H1 (cell line): ENCODE results near the gene SLC35A3. TPM values are rescaled to one million over a fixed set of nuclear protein-coding genes. Genes with fewer than 3 reads are reported as not detected.

ENCODE experiments used
- CTCF ChIA-PET: fragments of 300-600 bp; sonication (Branson Sonifier 250); formaldehyde crosslinking; loops from one replicate; lab custom pipeline; 2021; ENCODE audit not compliant: partially characterized antibody; lab: Charles Lee
- POLR2A ChIA-PET: fragments of 300-600 bp; sonication (Branson Sonifier 250); formaldehyde crosslinking; loops from one replicate; lab custom pipeline; 2021; ENCODE audit warnings: inconsistent platforms; ENCODE audit not compliant: partially characterized antibody; lab: Charles Lee
- DNase-seq, 2 experiments: peaks; one replicate each; pipeline versions ENCODE4 v3.0.0 to v3.0.0-alpha.2; 2010 to 2022; ENCODE audit warnings: low spot score in 2 of 2, low read depth in 1 of 2, mixed read lengths in 1 of 2
- FAIRE-seq: peaks from 2 replicates; lab custom pipeline; 2011; peaks lifted over from hg19 to GRCh38; lab: Jason Lieb, UNC
- H2AFZ ChIP-seq: 2 replicates; pipeline ENCODE4 v1.8.1; 2012; ENCODE audit warnings: low read length, inconsistent platforms
- H2AK5ac ChIP-seq: 2 replicates; pipeline ENCODE4 v1.6.1; 2013; ENCODE audit warnings: low read depth, low read length
- H2BK120ac ChIP-seq: replicated peaks from 2 replicates; pipeline ENCODE3; 2013; ENCODE audit warnings: low read depth, low read length, inconsistent platforms
- H2BK12ac ChIP-seq: 2 replicates; pipeline ENCODE4 v1.6.1; 2013; ENCODE audit warnings: low read depth, low read length
- H2BK15ac ChIP-seq: 2 replicates; pipeline ENCODE4 v1.6.1; 2013; ENCODE audit warnings: low read length
- H2BK20ac ChIP-seq: 2 replicates; pipeline ENCODE4 v1.6.1; 2013; ENCODE audit warnings: low read length
- H2BK5ac ChIP-seq: 2 replicates; pipeline ENCODE4 v1.6.1; 2013; ENCODE audit warnings: low read depth, low read length
- H3K14ac ChIP-seq: 2 replicates; pipeline ENCODE4 v1.6.1; 2013; ENCODE audit warnings: inconsistent platforms; ENCODE audit not compliant: insufficient read length
- H3K18ac ChIP-seq: 2 replicates; pipeline ENCODE4 v1.6.1; 2013; ENCODE audit warnings: low read length; ENCODE audit errors: extremely low read depth
- H3K23ac ChIP-seq: 2 replicates; pipeline ENCODE4 v1.6.1; 2013; ENCODE audit warnings: inconsistent platforms; ENCODE audit not compliant: insufficient read length
- H3K23me2 ChIP-seq: 2 replicates; pipeline ENCODE4 v1.6.1; 2013; ENCODE audit warnings: low read depth, low read length
- H3K27ac ChIP-seq: 2 replicates; pipeline ENCODE4 v1.6.1; 2011; ENCODE audit warnings: low read depth, low read length, inconsistent platforms
- H3K27me3 ChIP-seq, 4 experiments: replicated peaks in 1 of 4; 1 replicate in 1 of 4; 2 replicates in 3 of 4; pipeline versions ENCODE4 v1.6.1 to v1.8.1; 2011 to 2013; ENCODE audit warnings: low read length in 3 of 4, mild to moderate bottlenecking in 3 of 4, inconsistent platforms in 2 of 4, mixed read lengths in 2 of 4, moderate library complexity in 1 of 4; ENCODE audit not compliant: control insufficient read depth in 3 of 4, insufficient read depth in 3 of 4; ENCODE audit errors: extremely low read depth in 1 of 4
- H3K36me3 ChIP-seq, 4 experiments: 2 replicates each; pipeline versions ENCODE4 v1.6.1 to v1.8.1; 2011 to 2013; ENCODE audit warnings: mild to moderate bottlenecking in 4 of 4, low read length in 3 of 4, moderate library complexity in 2 of 4, control low read depth in 1 of 4, inconsistent platforms in 1 of 4; ENCODE audit not compliant: insufficient read depth in 4 of 4, control insufficient read depth in 2 of 4
- H3K4ac ChIP-seq: replicated peaks from 2 replicates; pipeline ENCODE3; 2013; ENCODE audit warnings: low read length, low read depth, mixed read lengths, inconsistent platforms; ENCODE audit not compliant: insufficient read length
- H3K4me1 ChIP-seq, 4 experiments: replicated peaks in 1 of 4; 1 replicate in 1 of 4; 2 replicates in 3 of 4; pipeline versions ENCODE4 v1.6.1 to v1.8.1; 2011 to 2013; ENCODE audit warnings: low read length in 3 of 4, inconsistent platforms in 2 of 4, mixed read lengths in 1 of 4; ENCODE audit not compliant: insufficient read depth in 4 of 4, control insufficient read depth in 3 of 4
- H3K4me2 ChIP-seq, 2 experiments: 2 replicates each; pipeline versions ENCODE4 v1.6.1 to v1.8.1; 2011 to 2013; ENCODE audit warnings: low read depth in 2 of 2, low read length in 2 of 2, control low read depth in 1 of 2, inconsistent platforms in 1 of 2, mild to moderate bottlenecking in 1 of 2; ENCODE audit not compliant: insufficient read depth in 1 of 2
- H3K4me3 ChIP-seq, 4 experiments: fragments of 200-600, 300-600 bp in 1 of 4; sonication (generic), shearing (Covaris generic), sonication (Bioruptor Twin) in 1 of 4; 2 replicates each; pipeline versions ENCODE4 v1.5.1 to v1.8.1; 2011 to 2016; ENCODE audit warnings: low read length in 4 of 4, low read depth in 3 of 4, control low read depth in 2 of 4, inconsistent platforms in 2 of 4, mild to moderate bottlenecking in 2 of 4, mixed read lengths in 1 of 4, moderate library complexity in 1 of 4; ENCODE audit not compliant: insufficient read depth in 2 of 4; ENCODE audit errors: extremely low read depth in 1 of 4
- H3K56ac ChIP-seq: replicated peaks from 2 replicates; pipeline ENCODE3; 2013; ENCODE audit warnings: low read depth, mild to moderate bottlenecking, mixed read lengths, low read length, inconsistent platforms; ENCODE audit not compliant: insufficient read length
- H3K79me1 ChIP-seq: 2 replicates; pipeline ENCODE4 v1.6.1; 2013; ENCODE audit warnings: low read depth, low read length, control low read depth
- H3K79me2 ChIP-seq, 2 experiments: 2 replicates each; pipeline versions ENCODE4 v1.6.1 to v1.8.1; 2012 to 2013; ENCODE audit warnings: low read length in 2 of 2, mild to moderate bottlenecking in 2 of 2, inconsistent platforms in 1 of 2; ENCODE audit not compliant: insufficient read depth in 2 of 2, control insufficient read depth in 1 of 2
- H3K9ac ChIP-seq, 4 experiments: replicated peaks in 1 of 4; 1 replicate in 1 of 4; 2 replicates in 3 of 4; pipeline versions ENCODE4 v1.6.1 to v1.8.1; 2011 to 2013; ENCODE audit warnings: low read depth in 3 of 4, low read length in 3 of 4, control low read depth in 2 of 4, mild to moderate bottlenecking in 2 of 4, moderate library complexity in 2 of 4, inconsistent platforms in 1 of 4; ENCODE audit errors: extremely low read depth in 1 of 4
- H3K9me3 ChIP-seq, 2 experiments: 2 replicates each; pipeline versions ENCODE4 v1.6.1 to v1.8.1; 2012 to 2013; ENCODE audit warnings: mild to moderate bottlenecking in 2 of 2, moderate library complexity in 2 of 2, control low read depth in 1 of 2, inconsistent platforms in 1 of 2, low read depth in 1 of 2, low read length in 1 of 2, mixed read lengths in 1 of 2; ENCODE audit not compliant: insufficient read depth in 2 of 2
- H4K20me1 ChIP-seq, 2 experiments: replicated peaks in 1 of 2; 2 replicates each; pipeline versions ENCODE3 to v1.8.1; 2011 to 2013; ENCODE audit warnings: inconsistent platforms in 2 of 2, low read length in 2 of 2, mild to moderate bottlenecking in 1 of 2; ENCODE audit not compliant: insufficient read depth in 2 of 2, control insufficient read depth in 1 of 2
- H4K5ac ChIP-seq: 2 replicates; pipeline ENCODE4 v1.6.1; 2013; ENCODE audit warnings: low read length, low read depth, mixed read lengths, inconsistent platforms; ENCODE audit not compliant: insufficient read length
- H4K8ac ChIP-seq: 2 replicates; pipeline ENCODE4 v1.8.0; 2013; ENCODE audit warnings: mild to moderate bottlenecking, moderate library complexity, low read length, inconsistent platforms; ENCODE audit not compliant: insufficient read depth; ENCODE audit errors: extremely low read depth
- H4K91ac ChIP-seq: replicated peaks from 2 replicates; pipeline ENCODE3; 2013; ENCODE audit warnings: low read length, mixed read lengths, inconsistent platforms; ENCODE audit not compliant: insufficient read length
- CTBP2 ChIP-seq: IDR thresholded peaks from 2 replicates; pipeline ENCODE4 v1.7.0; 2011; ENCODE audit warnings: borderline replicate concordance, mild to moderate bottlenecking, moderate library complexity, mixed read lengths, low read length; ENCODE audit not compliant: insufficient read depth, insufficient read length
- RNF2 ChIP-seq: fragments of 200-900, 300-1000 bp; sonication (generic); IDR thresholded peaks from 2 replicates; pipeline ENCODE4 v1.7.1; 2016; ENCODE audit warnings: borderline replicate concordance, low read depth, mild to moderate bottlenecking, antibody characterized with exemption, low read length; ENCODE audit not compliant: poor library complexity, severe bottlenecking; ENCODE audit errors: missing control alignments
- WGBS, 2 experiments: shearing (Covaris generic) in 1 of 2; methylation state at CpG; one replicate each; pipeline versions ENCODE4 v1.1.6 to v1.1.7; 2013 to 2015; ENCODE audit warnings: low lambda C conversion rate in 2 of 2, mixed read lengths in 2 of 2, inconsistent platforms in 1 of 2, low coverage in 1 of 2, missing lambda C conversion rate in 1 of 2; ENCODE audit not compliant: insufficient replicate concordance in 2 of 2, insufficient coverage in 1 of 2, insufficient read length in 1 of 2; ENCODE audit errors: extremely low coverage in 1 of 2, missing lambda C conversion rate in 1 of 2; 5-methylcytosine and 5-hydroxymethylcytosine counted together
- polyA plus RNA-seq, 7 experiments: library from polyadenylated mRNA; depleted of rRNA in 3 of 7; stranded (reverse) in 5 of 7; unstranded in 2 of 7; fragments of >200 nt in 5 of 7; fragments of 200-250 nt in 2 of 7; gene quantifications; 1 replicate in 5 of 7; 2 replicates in 1 of 7; 4 replicates in 1 of 7; pipeline versions ENCODE4 v1.2.1 to v1.2.3, GENCODE V29; 2011 to 2013; ENCODE audit warnings: missing spikeins in 2 of 7, mixed read lengths in 2 of 7
- total RNA-seq: library from RNA; stranded (reverse); fragmentation: NEBNext Ultra II Directional; extraction: Animal tissue kit (Norgen Biotek cat#: 25700); gene quantifications from 2 replicates; pipeline ENCODE4 v1.2.1, GENCODE V29; 2021

The SLC35A3 gene
- total and polyA plus RNA-seq, 2 of the 8 experiments (the other 6 are each of a cell fraction or from before 2014, with no cell fraction given): 3.0 to 13.8 TPM

DNA sequence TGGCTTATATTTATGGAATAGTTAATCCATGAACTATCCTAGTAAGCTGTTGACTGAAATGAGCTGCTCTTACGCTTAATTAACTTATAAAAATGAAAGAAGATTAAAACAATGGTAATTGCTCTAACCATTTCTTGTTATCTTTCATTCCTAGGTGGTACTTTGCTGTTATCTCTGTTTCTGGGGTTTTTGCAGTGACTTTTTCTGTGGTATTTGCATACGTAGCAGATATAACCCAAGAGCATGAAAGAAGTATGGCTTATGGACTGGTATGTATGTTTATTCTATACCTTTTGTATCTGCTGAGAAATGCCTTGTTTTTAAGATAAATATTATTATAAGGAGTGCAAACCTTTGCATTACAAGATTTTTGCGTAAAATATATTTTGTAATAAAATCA lies 91.9 kb downstream of the SLC35A3 start:
- Histone ChIP-seq H3K14ac (no peak overlapping the region), H3K27ac (no peak overlapping the region), H2BK12ac (no peak overlapping the region), H3K23me2 (no peaks in the 10 kb centered on the region; the same call in 1 of the 2 replicates), H2AK5ac (no peak overlapping the region), H4K91ac (no peak overlapping the region), H3K4me1 (no peaks in the 10 kb centered on the region), H3K27me3 (no peaks in the 10 kb centered on the region), H3K79me2 (peaks cover 0 to 12% of the 10 kb centered on the region in 2 experiments; a peak in 2 of 4 replicates), H4K20me1 (peaks cover 0 to 1% of the 10 kb centered on the region in 2 experiments)
- CTCF ChIA-PET: interaction anchor here (1.3 kb wide), 1 partner anchor 13 kb away, joined by 4 read pairs; no protein-coding TSS in a partner anchor
- FAIRE-seq: no peak
- TF ChIP-seq CTBP2 (no peak), RNF2 (no peak)
- TF ChIP-seq, all 59 proteins: peak for 0
- Histone ChIP-seq H2AFZ (no peak overlapping the region), H3K56ac (no peak overlapping the region), H4K5ac (no peak overlapping the region), H4K8ac (no peak overlapping the region), H3K36me3 (peaks cover 0 to 60% (median 15%) of the 10 kb centered on the region in 4 experiments; a peak in 4 of 8 replicates), H3K9me3 (no peaks in the 10 kb centered on the region), H2BK120ac (no peak overlapping the region), H3K4ac (no peak overlapping the region), H3K23ac (no peak overlapping the region), H3K79me1 (no peaks in the 10 kb centered on the region; the same call in none of the 2 replicates), H2BK20ac (no peak overlapping the region), H3K4me2 (no peak overlapping the region), H3K18ac (no peak overlapping the region), H3K4me3 (no peak overlapping the region), H3K9ac (no peak overlapping the region), H2BK15ac (no peak overlapping the region), H2BK5ac (no peak overlapping the region)
- 92% methylated on average over 3 of the region's 3 CpGs; no CpG with 5 or more reads in 1 of the 2 experiments for WGBS, 2 experiments
- DNase-seq: no peak
- POLR2A ChIA-PET: no interaction called here
